Right hindlimb (tissue), 1 donor: ENCODE results near the gene DNAH1.

Experiments used
- DNase-seq: peaks from one replicate; pipeline ENCODE4 v3.0.0-alpha.2; 2018

Gene DNAH1

DNA sequence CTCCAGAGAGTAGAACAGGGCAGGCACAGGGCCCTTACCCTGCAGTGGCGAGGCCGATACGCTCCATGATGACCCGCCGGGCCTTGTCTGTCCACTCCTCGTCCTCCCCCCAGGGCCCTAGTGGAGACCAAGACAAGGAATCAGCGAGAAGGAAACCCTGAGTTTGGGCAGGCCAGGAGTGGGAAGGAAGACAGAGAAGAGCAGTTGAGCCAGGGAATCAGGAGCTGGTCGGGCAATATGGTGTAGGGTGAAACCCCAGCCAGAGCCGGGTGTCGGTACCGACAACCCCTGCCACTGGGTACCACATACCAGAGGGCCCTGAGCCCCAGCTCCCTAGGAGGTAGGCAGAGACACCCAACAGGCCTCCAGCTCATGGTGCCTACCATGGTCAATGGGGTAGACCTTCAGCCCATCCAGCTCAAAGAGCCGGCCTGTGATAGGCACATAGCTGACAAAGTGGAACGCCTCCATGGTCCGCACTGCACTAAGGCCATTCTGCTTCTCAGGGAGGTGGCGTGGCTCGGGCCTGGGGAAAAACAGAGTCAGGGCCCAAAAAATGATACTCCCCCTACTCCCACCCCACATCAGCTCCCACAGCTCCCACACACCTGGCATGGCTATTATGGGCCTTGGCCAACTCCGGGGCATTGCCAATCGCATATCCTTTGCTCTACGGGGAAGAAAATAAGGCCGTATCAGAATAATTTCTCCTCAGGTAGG lies 90.8 kb downstream of the DNAH1 start:
- peak; percentile 23 for DNase-seq

DNA sequence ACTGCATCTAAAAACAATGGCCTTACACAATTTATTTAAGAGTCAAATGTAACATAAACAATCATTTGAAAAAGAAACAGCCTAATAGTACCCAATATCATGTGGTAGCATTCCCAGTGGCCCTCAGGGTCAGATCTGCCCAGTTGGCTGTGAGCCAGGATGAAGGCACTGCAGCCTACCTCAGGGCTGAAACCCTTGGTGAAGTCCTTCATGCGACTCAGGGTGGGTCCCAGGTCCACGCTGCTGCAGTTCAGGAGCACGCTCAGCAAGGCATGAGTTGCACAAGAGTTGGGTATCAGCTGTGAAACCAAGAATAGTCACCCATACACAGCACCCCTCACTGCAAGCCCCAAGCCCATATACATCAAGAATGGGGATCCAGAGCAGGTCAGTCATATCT lies 91.7 kb downstream of the DNAH1 start:
- DNase-seq = peak; percentile 20

DNA sequence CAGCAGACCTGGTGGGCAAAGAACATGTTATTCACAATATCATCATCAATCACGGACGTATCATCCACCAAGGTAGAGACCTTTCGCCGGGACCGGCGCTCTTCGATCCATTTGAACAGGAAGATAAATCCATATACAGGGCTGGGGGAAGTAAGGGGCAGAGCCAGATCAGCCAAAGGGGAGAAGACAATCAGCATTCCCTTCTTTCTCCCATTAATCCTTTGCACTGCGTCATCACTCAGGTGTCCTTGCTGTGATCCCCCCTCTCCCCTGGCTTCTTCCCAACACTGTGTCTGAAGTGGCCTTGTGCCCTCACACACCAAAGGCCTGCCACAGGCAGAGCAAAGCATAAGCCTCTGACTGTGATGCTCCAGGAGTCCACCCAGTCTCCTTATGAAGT lies 92.3 kb downstream of the DNAH1 start:
- DNase-seq = peak; percentile 21

DNA sequence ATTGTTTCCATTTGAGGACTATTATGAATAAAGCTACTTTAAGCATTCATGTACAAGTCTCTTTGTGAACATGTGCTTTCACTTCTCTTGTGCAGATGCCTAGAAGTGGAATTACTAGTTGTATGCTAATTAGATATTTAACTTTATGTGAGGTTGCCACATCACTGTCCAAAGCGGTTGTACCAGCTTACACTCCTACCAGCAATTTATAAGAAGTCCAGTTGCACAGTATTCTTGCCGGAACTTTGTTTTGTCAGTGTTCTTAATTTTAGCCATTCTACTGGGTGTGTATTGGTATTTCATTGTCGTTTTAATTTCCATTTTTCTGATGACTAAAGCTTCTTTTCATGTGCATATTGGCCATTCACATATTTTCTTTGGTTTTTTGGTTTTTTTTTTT lies 99.7 kb downstream of the DNAH1 start:
- DNase-seq = no peak

DNA sequence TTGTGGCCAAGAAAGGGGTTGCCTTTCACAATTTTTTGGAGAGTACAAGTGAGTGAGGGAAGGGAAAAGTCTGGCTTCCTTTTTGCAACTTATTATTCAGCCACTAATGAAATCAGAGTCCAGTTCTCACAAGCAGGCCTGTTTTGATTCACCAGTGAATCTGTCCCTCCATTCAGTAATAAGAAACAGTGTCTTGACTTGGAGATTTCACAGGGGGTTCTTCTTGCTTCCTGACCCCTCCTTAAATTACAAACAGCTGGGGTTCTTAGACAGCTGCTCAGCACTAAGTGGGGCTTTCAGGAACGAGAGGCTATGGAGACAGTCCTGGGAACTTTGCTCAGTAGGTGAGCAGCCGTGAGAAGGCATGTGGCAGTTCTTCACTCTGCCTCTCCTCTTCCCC lies 104.3 kb downstream of the DNAH1 start:
- DNase-seq = peak; percentile 10

DNA sequence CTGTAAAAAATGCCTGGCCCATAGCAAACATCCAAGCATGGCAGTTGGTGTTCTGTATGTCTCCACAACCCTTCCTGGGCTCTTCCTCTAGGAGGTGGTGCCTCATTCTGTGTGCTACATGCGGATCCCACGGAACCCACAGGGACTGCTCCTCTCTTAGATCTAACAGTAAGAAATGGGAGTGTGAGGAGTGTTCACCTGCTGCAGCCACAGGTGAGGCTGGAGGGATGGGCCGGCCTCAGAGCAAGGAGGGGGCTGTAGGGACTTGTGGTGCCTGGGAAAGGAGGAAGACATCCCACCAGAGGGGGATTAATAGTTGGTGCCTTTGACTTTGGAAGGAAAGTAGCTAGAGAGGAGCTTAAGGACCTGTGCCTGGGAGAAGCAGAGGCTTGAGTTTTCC lies 106.5 kb downstream of the DNAH1 start:
- no peak for DNase-seq

DNA sequence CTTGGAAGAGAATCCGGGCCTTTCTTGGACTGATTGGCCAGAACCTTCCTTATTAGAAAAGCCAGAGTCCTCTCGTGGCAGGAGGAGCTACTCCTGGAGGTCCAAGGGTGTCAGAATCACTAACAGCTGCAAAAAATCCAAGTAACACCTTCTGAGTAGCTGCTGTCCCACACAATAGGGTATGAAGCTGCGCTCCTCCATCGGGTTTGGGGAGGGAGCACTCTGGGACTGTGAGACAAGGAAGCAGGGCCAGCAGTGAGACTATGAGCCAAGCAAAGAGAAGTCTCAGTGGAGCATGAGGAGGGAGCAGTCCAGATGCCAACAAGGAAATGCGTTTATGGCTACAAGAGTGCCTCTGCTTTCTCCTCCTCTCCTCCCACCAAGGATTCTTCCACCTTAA lies 107.1 kb downstream of the DNAH1 start:
- peak; percentile 15 for DNase-seq

DNA sequence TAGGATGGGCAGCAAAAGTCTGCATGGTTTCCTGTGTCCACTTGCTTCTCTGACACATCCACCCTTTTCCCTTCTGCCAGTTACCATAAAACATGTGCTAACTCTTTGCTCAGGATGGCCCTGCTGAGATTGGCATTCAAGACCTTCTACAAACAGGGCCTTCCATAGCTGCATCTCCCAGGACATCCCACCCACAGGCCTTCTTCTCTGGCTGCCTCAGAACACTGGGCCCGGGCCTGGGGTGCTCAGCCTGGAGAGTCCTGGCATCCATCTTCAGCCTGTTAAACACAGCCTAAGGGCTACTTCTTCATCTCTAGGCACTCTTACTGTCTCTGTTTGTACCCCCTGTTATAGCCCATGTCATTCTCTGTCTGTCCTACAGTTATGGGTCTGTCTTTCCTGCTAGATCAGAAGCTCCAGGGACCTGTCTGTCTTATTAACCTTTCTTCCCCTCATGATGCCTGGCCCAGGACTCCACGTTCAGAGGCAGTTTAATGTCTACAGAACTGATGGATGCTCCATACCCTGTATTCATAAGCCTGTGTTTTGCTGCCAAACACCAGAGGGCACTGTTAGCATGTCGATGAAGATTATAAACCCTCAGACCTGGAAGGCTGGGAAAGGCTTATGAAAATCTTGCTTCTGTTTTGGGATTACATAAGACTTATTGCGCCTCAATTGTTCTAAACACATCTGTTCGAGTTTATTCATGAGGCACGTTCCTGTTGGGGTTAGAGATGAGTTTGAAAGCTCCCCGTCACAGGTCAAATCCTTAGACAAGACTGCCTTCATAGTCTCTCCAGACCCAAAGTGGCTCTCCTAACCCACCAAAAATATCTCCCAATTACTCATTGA lies 112.3 kb downstream of the DNAH1 start:
- DNase-seq = peak; percentile 73

DNA sequence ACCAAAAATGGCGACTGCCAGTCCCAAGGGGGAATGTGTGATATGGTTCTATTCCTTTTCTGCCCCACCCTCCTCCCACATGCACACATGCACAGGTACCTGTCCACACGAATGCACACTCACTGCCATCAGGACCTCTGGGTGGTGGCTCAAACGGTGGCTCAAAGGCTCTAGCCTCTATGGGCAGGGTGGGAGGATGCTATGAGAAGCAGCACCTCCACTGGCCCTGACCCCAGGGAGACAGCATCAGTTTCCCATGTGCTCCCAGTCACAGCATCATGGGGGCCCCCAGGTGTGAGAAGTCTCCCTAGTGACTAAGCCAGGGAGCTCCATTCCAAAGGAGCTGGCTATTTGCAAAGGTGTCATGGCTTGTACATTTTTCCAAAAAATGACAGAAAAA lies 112.9 kb downstream of the DNAH1 start:
- DNase-seq = peak; percentile 16

DNA sequence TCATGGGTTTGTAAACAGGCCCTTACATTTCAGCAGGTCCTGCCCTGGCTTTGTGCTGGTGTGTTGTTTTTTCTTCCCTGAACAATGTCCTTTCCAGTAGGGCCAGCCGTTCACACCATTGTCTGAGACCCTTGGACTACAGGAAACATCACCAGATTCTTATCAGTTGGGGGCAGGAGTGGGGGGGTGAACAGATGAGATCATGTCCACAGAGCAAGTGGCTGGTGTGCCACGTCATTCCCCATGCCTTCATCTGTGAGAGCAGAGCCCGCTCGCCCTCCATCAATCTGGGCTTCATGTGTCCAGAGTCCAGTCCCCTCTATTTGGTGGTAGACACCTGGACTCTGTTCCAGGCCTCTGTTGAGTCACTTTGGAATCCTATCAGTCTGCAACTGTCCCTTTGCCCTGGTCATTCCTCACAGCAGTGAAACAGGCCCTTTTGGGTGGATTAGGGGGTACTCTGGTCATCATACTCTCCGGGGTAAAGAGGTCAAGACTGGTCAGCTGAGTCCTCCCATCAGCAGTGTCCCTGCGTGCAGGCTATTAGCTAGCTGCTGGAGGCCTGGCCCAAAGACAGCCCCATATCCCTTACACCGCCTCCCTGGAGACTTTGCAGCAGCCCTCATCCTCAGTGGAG lies 113.8 kb downstream of the DNAH1 start:
- peak; percentile 25 for DNase-seq

DNA sequence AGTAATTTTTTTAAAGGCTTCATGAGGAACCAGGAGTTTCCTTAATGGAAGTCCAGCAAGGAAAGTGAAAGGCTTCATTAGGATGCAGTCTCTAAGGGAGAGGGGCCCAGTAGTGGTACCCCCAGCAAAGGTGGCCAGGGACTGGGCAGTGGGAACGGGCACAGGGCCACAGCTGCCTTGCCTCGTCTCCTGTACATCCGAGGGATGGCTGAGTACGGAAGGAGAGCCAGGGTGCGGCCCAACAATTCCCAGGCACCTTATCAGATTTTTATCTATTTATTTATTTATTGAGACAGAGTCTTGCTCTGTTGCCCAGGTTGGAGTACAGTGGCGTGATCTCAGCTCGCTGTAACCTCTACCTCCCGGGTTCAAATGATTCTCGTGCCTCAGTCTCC lies 114.3 kb downstream of the DNAH1 start:
- no peak for DNase-seq

DNA sequence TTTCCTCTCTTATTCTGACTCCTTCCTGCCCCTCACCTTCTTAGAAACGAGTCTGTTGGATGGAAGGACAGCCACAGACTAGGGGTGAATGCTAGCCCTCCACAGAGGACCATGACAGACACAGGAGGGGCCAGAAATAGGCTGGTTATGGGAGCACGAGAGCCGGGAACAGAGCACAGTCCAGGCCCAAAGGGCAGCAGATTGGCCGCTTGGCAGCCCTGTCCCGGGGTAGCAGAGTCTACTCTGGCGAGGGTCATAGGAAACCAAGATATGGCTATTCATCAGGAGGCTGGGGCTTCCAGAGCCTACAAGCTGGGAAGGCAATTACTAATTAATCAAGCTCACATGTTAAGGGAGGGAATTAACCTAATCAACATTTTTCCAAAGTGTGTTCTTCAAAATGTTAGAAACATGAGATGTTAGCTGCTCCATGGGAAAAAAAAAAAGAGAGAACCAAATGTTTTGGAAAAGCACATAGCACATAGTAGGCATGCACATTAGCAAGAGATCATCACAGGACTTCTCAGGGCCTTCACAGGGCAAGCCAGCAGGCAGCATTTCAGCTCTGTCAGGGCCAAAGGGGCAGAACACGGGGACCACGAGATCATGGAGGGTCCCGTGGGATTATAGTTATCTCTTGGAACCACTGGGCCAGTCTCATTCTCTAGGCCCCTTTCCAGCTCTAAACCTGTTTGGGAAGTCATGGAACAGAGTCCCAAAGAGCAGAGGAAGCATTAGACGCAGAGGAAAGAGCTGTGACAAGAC lies 115.5 kb downstream of the DNAH1 start:
- DNase-seq = no peak

DNA sequence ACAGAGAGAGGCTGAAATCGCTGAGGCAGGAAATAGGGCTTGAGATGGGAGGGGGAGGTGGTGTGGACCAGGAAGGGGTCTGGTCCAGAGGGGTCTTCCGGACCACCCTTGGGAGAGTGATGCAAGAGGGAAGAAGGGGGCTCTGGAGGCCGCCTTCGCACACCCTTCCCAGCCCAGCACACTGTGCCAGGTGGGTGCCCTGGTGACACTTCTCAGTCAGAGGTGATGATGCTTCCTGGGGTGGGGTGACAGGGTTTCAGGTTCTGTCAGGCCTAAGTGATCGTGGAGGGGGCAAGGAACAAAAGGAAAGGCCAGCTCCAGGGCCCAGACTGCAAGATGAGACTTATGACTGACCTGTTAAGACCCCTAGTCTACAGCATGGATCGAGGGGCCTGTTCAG lies 116.1 kb downstream of the DNAH1 start:
- no peak for DNase-seq

DNA sequence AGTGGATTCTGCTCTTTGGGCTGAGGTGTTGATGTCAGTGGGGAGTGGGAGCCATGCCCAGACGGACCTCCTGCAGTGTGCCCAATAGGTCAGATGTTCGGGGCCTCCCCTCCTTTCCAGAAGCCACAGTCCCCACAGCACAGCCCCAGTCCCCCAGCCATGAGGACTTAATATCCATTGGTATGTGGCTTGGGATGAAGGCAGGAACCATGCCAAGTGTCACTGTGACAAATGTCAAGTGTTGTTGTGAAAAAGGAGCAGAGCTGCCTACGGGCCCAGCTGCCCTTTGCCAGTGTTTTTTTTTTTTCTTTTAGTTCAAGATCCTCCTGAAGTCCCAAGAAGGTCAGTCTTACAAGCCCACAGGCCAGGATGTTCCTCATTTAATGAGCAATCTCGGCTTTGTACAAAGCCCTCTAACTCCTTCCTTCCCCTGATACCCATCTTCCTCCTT lies 116.6 kb downstream of the DNAH1 start:
- peak; percentile 31 for DNase-seq

DNA sequence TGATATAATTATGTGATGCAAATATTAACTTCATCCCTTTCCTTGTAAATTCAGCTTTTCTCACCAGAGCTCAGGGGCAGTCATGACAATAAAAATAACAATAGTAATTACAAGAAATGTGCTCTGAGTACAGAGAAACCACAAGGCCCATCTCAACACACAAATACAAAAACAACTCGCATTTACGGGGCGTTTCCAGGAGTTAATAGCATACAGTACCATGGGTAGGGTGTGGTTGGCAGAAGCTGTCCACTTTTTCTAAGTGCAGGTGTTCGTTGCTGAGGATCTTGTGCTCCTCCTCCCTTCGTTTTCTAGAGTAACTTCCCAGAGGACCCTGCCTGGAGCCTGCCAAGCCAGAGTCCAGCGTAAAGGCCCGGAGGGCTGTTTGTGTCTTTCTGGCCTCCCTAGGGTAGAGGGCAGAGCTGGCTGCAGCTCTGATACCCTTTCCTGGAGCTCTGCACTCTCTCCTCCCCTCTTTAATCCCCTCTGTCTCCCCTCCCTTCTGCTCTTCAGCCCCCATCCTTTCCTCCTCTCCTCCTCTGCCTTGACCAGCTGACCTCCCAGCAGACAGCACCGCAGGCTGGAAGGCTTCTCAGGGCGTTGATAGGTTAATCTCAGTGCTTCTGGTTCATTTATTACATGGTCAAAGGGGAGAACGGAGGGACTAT lies 117.3 kb downstream of the DNAH1 start:
- DNase-seq = peak; percentile 18

DNA sequence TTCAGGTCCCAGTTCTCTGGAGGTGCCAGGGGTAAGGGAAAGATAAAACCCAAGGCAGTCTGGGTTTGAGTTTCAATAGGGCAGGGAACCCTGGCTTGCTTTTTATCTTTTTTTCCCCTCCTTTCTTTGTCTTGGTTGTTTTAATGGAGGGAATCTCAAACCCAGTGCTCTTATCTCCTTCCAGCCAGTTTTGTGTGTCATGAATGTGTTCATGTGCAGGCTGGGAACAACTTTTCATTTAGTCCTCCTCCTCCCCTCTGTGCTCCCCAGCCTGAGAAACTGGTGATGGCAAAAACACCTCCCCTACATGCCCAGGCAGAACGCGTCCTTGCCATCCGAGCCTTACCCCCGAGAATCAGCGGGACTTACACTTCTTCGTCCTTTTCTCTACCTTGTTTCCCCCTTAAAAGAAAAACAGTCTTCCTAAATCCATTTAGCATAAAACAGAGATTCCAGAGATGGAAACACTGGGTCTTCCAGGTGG lies 117.9 kb downstream of the DNAH1 start:
- DNase-seq = no peak

DNA sequence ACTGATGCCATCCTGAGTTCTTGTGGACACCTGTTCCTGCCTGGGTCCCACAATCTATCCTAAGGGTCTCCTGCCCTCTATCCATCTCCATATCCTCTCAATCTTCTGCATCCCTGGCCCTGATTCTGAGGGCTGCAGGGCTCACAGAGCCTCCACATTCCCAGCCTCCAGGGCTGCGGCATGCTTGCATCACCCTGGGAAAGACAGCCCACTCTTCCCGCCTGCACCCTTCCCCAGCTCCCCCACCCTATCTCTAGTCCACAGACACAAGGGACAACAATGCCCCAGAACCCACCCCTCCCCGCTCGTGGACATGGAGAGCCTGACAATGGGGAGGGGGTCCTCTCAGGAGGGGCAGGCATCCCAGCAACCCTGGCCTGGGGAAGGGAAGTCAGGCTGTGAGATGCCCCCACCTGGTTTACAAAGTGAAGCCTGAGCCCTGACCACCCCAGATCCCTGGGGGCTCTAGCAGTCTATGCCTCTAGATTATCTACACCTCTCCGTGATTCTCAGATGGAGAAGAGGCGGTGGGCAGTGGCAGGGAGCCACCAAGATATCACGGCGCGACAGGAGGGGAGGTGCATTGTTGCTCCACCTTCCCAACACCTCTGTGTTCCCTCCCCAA lies 118.5 kb downstream of the DNAH1 start:
- DNase-seq = no peak

DNA sequence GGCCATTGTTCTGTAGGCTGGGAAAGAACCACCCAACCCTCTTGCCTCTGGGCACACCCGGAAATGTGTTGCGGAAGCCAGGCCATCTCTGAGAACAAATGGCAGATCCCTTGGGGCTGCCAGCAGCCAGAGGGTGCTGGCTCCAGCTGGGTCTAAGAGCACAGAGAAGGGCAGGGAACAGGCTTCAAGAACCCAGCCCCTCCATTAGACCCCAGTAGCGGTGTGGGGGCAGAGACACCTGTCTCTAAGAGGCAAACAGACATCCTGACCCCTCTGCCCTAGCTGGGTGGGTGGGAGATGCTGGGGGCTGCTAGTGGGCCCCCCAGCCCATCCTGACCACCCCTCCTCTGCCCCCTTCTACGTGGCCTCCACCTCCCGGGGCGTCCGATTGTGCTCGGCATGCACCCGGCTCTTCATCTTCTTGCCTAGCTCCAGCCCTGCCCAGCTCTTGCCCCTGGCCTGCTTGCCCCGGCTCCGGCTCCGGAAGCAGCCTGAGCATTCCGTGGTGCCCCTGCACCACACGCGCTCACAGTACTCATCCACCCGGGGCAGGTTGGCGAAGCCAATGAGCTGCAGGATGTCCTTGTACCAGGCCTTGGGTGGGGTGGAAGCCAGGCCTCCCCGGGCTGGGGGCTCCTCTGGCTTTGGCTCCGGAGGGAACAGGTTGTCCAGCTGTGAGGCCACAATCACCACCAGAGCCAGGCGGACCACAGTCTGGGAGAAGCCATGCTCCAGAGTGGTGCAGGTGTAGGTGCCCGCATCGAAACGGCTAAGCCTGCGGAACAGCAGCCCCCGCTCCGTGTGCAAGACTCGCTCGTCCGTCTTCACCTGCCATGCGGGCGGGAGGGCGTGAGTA lies 119.4 kb downstream of the DNAH1 start:
- peak; percentile 15 for DNase-seq

DNA sequence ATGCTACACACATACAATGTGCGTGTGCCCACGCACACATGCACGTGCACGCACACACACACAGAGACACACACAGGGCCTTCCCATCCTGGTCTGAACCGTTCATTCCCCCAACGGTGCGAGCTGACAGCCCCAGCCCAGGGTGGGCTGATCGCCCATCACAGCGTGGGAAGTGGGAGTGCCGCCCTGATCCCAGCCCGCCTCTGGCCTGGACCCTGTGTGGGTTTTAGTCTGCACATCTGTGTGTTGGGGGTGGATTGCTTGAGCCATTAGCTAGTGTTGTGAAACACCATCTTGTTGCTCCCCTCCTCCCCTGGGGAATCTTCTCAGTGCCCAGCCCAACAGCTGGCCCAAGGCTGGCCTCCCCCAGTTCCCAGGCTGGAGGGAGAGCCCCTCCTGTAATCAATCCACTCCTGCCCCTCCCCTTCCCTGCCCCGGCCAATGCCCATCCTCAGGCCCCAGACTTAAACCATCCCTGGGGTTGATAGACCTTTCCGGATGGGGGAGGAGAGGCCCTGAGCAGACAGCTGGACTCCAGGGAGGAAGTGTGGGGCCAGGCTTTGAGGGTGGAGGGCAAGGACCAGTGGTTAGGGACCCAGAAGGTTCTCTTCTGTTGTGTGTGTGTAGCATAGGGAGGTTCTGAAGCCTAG lies 120.5 kb downstream of the DNAH1 start:
- DNase-seq = peak; percentile 79
